HG03045 (cell line): ENCODE measurements around the gene TMEM141.
A peak's percentile ranks its signal among the peaks of the same experiment; 100 is the strongest.
"Not testable (repeated sequence)": the region's sequence is repeated elsewhere in the genome, so short reads cannot be mapped to it uniquely, and the experiment has no call there.

Experiments used
- ATAC-seq: cut with Tn5 transposase; IDR thresholded peaks from one replicate; pipeline ENCODE4 v1.9.1; 2021; ENCODE audit warnings: mild to moderate bottlenecking, moderate library complexity; ENCODE audit not compliant: unreplicated experiment

TMEM141 gene

DNA sequence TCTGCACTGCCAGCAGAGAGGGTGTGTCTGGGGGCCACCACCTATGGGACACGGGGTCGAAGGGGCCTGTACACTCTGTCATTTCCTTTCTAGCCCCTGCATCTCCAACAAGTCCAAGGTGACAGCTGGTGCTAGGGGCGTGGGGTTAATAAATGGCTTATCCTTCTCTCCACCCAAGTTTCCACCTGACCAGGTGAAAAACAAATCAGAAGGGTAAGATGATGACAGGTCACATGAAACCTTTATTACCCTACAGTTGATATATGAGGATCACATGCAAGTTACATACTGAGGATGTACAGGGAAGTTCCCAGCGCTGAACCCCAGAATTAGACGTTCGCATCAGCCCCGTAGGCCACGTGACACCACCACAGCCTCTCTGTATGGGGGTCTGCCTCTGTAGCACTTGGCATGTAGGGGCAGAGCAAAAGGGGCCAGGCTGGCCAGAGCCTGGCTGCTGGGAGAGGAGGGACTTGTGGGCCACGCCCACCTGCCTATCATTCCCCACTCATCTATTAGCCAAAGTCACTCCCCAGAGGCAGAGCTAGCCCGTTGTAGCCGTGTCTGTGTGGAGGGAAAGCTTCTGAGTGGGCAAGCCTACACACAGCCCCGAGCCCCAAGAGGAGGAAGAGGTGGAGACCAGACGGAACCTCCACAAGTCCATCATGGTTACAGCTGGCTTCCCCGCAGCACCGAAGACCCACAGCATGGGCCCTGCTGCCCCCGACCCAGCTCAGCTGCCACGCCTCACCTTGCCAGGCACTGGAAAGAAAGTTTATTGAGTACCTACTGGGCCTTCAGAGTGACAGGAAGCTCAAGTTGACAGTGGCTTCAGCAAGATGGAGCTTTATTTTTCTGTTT is 2.2 kb downstream of the TMEM141 start:
- ATAC-seq = no peak

DNA sequence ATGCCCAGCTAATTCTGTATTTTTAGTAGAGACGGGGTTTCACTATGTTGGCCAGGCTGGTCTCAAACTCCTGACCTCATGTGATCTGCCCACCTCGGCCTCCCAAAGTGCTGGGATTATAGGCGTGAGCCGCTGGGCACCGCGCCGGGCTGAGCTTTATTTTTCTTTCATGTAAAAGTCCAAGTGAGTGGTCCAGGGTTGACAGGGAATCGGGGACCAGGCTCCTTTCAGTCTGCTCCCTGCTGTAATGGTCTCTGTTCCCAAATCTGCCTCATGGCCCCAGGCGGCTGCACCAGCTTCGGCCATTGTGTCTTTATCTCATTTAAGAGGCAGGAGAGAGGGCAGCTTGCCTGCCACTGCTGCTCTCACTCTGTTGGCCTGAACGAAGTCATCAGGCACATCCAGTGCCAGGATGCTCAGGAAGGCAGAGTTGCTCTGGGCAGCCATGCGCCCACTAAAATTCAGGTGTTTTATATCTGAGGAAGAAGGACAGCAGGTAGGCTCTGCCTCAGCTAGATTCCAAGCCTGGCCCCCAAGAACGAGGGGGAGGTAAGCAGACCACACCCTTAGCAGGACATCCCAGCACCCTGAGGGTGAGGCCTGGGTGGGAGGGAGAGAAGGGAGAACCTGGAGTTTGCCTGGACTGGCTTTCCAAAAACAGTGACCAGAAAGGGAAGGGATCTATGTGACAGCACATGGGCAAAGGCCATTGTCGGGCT is 3.3 kb downstream of the TMEM141 start:
- no peak for ATAC-seq

DNA sequence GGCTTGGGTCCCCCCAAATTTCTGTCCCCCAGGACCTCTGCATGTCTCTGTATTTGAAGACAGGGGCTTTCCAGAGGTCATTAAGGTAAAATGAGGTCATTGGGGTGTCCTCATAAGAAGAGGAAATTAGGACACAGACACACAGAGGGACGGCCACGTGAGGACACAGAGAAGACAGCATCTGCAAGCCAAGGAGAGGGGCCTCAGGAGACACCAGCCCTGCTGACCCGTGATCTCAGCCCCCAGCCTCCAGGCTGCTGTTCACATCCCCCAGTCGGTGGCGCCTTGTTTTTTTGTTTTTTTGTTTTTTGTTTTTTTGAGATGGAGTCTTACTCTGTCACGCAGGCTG is 3.8 kb downstream of the TMEM141 start:
- no peak for ATAC-seq

DNA sequence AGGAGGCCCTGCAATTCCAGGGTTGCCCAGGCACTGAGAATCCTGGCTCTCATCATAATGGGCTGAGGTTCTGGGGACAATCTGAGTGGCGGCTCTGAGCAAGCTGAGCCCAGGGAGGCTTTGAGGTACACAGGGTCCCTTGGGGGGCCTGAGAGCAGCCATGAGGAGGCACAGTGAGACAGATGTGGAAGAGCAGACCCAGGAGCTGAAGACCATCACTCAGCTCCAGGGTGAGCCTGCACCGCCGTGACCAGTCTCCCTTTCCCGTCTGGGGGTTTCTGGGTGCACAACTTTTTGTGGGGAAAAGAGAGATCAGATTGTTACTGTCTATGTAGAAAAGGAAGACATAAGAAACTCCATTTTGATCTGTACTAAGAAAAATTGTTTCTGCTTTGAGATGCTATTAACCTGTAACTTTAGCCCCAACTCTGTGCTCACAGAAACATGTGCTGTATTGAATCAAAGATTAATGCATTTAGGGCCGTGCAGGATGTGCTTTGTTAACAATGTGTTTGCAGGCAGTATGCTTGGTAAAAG is 5.2 kb downstream of the TMEM141 start, which contains the start of gene CCDC183:
TSS of gene CCDC183 (plus strand) at position 101 of the 537 bp plus-strand sequence. CDS start at position 161, 60 bp downstream.
- no peak for ATAC-seq

DNA sequence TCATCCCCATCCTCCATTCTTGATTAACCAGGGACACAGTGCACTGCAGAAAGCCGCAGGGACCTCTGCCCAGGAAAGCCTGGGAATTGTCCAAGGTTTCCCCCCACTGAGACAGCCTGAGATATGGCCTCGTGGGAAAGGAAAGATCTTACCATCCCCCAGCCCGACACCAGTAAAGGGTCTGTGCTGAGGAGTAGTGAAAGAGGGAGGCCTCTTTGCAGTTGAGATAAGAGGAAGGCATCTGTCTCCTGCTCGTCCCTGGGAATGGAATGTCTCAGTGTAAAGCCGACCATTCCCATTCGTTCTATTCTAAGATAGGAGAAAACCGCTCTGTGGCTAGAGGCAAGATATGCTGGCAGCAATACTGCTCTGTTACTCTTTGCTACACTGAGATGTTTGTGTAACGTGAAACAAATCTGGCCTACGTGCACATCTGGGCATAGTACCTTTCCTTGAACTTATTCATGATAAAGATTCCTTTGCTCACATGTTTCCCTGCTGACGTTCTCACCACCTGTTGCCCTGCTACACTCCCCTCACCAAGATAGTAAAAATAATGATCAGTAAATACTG is 5.7 kb downstream of the TMEM141 start:
- ATAC-seq = not testable (repeated sequence)

DNA sequence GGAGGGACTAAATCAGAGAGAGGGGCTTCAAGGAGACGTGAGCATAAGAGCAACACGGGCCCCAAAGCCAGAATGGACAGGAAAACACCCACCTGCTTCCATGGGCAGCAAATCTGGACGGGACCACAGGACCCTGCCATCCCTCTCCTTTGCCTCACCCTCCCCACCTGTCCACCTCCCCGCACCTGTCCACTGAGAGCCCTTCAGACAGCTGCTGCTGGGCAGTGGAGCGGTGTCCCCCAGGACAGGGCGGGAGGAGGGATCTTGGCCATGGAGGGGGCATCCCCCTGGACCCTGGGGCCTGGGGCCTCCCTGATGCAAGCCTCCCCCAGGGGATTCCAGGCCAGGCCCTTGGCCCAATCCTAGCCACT is 7.5 kb downstream of the TMEM141 start:
- no peak for ATAC-seq

GRCh38 chr9:136799079-136799853 is 8.1 kb downstream of the TMEM141 start:
- no peak for ATAC-seq

- no peak for ATAC-seq
Measured at GRCh38 chr9:136799854-136800657, 8.9 kb downstream of the TMEM141 start.

DNA sequence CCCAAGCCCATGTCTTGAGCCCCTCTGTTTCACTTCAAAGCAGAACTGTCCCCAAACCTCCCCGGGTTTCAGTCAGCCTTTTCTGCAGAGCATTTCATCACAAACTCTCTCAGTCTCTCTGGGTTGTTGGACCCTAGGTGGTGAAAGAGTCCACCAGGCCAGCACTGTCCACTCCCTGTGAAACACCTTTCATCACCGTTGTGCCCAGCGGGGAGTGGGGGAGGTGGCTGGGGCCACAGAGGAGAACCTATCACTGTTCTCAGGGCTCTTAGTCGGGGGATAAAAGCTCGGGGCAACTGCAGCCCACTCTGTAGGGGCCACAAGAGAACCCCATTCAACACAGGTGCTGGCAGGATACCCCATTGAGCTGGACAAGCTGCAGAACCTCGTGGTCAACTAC is 11.2 kb downstream of the TMEM141 start:
- no peak for ATAC-seq

DNA sequence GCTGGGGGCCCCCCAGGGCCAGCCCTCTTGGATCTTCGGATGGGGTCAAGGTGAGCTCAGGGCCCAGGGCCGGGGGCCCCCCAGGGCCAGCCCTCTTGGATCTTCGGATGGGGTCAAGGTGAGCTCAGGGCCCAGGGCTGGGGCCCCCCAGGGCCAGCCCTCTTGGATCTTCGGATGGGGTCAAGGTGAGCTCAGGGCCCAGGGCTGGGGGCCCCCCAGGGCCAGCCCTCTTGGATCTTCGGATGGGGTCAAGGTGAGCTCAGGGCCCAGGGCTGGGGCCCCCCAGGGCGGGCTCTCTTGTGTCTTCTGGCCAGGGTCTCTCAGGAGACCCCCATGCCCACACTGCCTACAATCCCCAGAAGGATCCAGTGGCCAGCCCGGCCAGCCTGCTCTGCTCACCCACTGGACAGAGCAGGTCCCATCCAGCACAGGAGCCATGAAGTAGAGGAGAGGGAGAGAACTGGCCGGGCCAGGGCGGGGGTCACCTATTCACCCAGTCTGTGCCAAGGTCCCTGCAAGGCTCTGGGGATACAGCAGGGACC is 11.9 kb downstream of the TMEM141 start:
- not testable (repeated sequence) for ATAC-seq

- ATAC-seq = no peak
Measured at GRCh38 chr9:136803551-136804508, 12.7 kb downstream of the TMEM141 start.

- ATAC-seq = no peak
Measured at GRCh38 chr9:136804509-136805206, 13.5 kb downstream of the TMEM141 start.

GRCh38 chr9:136805207-136805740 is 14.1 kb downstream of the TMEM141 start:
- no peak for ATAC-seq

GRCh38 chr9:136806067-136806466 is 14.9 kb downstream of the TMEM141 start:
- ATAC-seq = no peak

DNA sequence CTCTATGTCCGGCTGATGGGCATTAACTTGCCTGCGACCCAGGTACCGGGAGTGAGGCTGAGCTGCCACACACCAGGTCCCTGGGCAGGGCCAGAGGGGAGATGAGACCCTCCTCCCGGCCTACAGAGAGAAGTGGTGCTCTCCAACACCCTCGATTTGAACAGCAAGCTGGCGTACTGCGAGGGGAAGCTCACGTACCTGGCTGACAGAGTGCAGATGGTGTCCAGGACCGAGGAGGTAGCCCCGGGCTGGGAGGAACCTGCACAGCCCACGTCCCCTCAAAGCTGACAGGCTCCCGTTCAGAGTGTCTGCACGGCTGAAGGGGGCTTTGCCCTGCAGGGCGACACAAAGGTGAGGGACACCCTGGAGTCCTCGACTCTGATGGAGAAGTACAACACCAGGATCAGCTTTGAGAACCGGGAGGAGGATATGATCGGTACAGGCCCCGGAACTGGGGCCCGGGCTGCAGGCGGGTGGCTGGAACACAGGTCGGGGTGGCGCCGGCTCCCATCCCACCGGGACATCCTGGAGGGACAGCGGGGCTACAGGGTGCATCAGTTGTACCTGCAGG is 15.6 kb downstream of the TMEM141 start:
- no peak for ATAC-seq

GRCh38 chr9:136807281-136808074 is 16.3 kb downstream of the TMEM141 start, which contains the start of gene RABL6:
TSS of gene RABL6 (plus strand) at chr9:136807948. CDS start at chr9:136808197, 249 bp downstream.
- peak; percentile 72 for ATAC-seq
